H1 (cell line): ENCODE data around the gene TNPO3. TPM values are rescaled to one million over a fixed set of nuclear protein-coding genes. Genes with fewer than 3 reads are reported as not detected.
A peak's percentile ranks its signal among the peaks of the same experiment; 100 is the strongest.

Source experiments
- CBX8 ChIP-seq: fragments of 300-800, 300-1000 bp; sonication (generic); IDR thresholded peaks from 2 replicates; pipeline ENCODE4 v1.7.1; 2016; ENCODE audit warnings: low read depth, low read length, borderline replicate concordance
- CHD2 ChIP-seq: IDR thresholded peaks from 2 replicates; pipeline ENCODE4 v1.6.1; 2012; ENCODE audit warnings: low read length, improper control_type of control experiment
- EZH2 ChIP-seq: fragments of 200-600 bp; sonication (generic); IDR thresholded peaks from 2 replicates; pipeline ENCODE4 v1.7.1; 2012; ENCODE audit warnings: low read depth, mild to moderate bottlenecking, moderate library complexity, low read length, inconsistent platforms; ENCODE audit not compliant: severe bottlenecking
- KDM5A ChIP-seq: fragments of 200-600 bp; IDR thresholded peaks from 2 replicates; pipeline ENCODE4 v1.7.1; 2012; ENCODE audit warnings: mild to moderate bottlenecking, low read length, inconsistent platforms, mixed read lengths
- NANOG ChIP-seq: IDR thresholded peaks from 2 replicates; pipeline ENCODE4 v1.6.1; 2011; ENCODE audit warnings: low read length, low read depth, mild to moderate bottlenecking, inconsistent platforms; ENCODE audit not compliant: insufficient read depth, poor library complexity, severe bottlenecking
- NRF1 ChIP-seq: IDR thresholded peaks from 2 replicates; pipeline ENCODE4 v1.6.1; 2011; ENCODE audit warnings: mild to moderate bottlenecking, low read depth, low read length, improper control_type of control experiment
- RBBP5 ChIP-seq: IDR thresholded peaks from 2 replicates; pipeline ENCODE4 v1.7.1; 2012; ENCODE audit warnings: low read depth, mild to moderate bottlenecking, inconsistent platforms, low read length, moderate library complexity, borderline replicate concordance
- TAF1 ChIP-seq: IDR thresholded peaks from 2 replicates; pipeline ENCODE4 v1.6.1; 2011; ENCODE audit warnings: mild to moderate bottlenecking, low read depth, low read length
- polyA plus RNA-seq, 7 experiments: library from polyadenylated mRNA; depleted of rRNA in 3 of 7; stranded (reverse) in 5 of 7; unstranded in 2 of 7; fragments of >200 nt in 5 of 7; fragments of 200-250 nt in 2 of 7; gene quantifications; 1 replicate in 5 of 7; 2 replicates in 1 of 7; 4 replicates in 1 of 7; pipeline versions ENCODE4 v1.2.1 to v1.2.3, GENCODE V29; 2011 to 2013; ENCODE audit warnings: missing spikeins in 2 of 7, mixed read lengths in 2 of 7
- total RNA-seq: library from RNA; stranded (reverse); fragmentation: NEBNext Ultra II Directional; extraction: Animal tissue kit (Norgen Biotek cat#: 25700); gene quantifications from 2 replicates; pipeline ENCODE4 v1.2.1, GENCODE V29; 2021
- TF ChIP-seq, protein P1 (sequence below): fragments of 300-600 bp; sonication (generic); IDR thresholded peaks from 2 replicates; pipeline ENCODE4 v1.7.1; 2012; ENCODE audit warnings: low read length, moderate library complexity, mild to moderate bottlenecking, inconsistent platforms; ENCODE audit not compliant: insufficient replicate concordance

Gene TNPO3
- total and polyA plus RNA-seq, 2 of the 8 experiments (the other 6 are each of a cell fraction or from before 2014, with no cell fraction given): 67.6 to 99.2 TPM

GRCh38 chr7:128937647-128938543, 117.0 kb downstream of the TNPO3 start, which contains the start of gene IRF5 (continued):
- TF ChIP-seq, protein P1, sequence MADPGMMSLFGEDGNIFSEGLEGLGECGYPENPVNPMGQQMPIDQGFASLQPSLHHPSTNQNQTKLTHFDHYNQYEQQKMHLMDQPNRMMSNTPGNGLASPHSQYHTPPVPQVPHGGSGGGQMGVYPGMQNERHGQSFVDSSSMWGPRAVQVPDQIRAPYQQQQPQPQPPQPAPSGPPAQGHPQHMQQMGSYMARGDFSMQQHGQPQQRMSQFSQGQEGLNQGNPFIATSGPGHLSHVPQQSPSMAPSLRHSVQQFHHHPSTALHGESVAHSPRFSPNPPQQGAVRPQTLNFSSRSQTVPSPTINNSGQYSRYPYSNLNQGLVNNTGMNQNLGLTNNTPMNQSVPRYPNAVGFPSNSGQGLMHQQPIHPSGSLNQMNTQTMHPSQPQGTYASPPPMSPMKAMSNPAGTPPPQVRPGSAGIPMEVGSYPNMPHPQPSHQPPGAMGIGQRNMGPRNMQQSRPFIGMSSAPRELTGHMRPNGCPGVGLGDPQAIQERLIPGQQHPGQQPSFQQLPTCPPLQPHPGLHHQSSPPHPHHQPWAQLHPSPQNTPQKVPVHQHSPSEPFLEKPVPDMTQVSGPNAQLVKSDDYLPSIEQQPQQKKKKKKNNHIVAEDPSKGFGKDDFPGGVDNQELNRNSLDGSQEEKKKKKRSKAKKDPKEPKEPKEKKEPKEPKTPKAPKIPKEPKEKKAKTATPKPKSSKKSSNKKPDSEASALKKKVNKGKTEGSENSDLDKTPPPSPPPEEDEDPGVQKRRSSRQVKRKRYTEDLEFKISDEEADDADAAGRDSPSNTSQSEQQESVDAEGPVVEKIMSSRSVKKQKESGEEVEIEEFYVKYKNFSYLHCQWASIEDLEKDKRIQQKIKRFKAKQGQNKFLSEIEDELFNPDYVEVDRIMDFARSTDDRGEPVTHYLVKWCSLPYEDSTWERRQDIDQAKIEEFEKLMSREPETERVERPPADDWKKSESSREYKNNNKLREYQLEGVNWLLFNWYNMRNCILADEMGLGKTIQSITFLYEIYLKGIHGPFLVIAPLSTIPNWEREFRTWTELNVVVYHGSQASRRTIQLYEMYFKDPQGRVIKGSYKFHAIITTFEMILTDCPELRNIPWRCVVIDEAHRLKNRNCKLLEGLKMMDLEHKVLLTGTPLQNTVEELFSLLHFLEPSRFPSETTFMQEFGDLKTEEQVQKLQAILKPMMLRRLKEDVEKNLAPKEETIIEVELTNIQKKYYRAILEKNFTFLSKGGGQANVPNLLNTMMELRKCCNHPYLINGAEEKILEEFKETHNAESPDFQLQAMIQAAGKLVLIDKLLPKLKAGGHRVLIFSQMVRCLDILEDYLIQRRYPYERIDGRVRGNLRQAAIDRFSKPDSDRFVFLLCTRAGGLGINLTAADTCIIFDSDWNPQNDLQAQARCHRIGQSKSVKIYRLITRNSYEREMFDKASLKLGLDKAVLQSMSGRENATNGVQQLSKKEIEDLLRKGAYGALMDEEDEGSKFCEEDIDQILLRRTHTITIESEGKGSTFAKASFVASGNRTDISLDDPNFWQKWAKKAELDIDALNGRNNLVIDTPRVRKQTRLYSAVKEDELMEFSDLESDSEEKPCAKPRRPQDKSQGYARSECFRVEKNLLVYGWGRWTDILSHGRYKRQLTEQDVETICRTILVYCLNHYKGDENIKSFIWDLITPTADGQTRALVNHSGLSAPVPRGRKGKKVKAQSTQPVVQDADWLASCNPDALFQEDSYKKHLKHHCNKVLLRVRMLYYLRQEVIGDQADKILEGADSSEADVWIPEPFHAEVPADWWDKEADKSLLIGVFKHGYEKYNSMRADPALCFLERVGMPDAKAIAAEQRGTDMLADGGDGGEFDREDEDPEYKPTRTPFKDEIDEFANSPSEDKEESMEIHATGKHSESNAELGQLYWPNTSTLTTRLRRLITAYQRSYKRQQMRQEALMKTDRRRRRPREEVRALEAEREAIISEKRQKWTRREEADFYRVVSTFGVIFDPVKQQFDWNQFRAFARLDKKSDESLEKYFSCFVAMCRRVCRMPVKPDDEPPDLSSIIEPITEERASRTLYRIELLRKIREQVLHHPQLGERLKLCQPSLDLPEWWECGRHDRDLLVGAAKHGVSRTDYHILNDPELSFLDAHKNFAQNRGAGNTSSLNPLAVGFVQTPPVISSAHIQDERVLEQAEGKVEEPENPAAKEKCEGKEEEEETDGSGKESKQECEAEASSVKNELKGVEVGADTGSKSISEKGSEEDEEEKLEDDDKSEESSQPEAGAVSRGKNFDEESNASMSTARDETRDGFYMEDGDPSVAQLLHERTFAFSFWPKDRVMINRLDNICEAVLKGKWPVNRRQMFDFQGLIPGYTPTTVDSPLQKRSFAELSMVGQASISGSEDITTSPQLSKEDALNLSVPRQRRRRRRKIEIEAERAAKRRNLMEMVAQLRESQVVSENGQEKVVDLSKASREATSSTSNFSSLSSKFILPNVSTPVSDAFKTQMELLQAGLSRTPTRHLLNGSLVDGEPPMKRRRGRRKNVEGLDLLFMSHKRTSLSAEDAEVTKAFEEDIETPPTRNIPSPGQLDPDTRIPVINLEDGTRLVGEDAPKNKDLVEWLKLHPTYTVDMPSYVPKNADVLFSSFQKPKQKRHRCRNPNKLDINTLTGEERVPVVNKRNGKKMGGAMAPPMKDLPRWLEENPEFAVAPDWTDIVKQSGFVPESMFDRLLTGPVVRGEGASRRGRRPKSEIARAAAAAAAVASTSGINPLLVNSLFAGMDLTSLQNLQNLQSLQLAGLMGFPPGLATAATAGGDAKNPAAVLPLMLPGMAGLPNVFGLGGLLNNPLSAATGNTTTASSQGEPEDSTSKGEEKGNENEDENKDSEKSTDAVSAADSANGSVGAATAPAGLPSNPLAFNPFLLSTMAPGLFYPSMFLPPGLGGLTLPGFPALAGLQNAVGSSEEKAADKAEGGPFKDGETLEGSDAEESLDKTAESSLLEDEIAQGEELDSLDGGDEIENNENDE: no peak
- TF ChIP-seq CHD2 (no peak), TAF1 (no peak), NANOG (no peak), NRF1 (peak; percentile 34; the same call in 1 of the 2 replicates), CBX8 (no peak), RBBP5 (no peak), KDM5A (no peak), EZH2 (peak; percentile 79)
